H1 (cell line): ENCODE results near the gene POLE4. TPM values are rescaled to one million over a fixed set of nuclear protein-coding genes. Genes with fewer than 3 reads are reported as not detected.
A peak's percentile ranks its signal among the peaks of the same experiment; 100 is the strongest.

ENCODE experiments used
- CTCF ChIA-PET: fragments of 300-600 bp; sonication (Branson Sonifier 250); formaldehyde crosslinking; loops from one replicate; lab custom pipeline; 2021; ENCODE audit not compliant: partially characterized antibody; lab: Charles Lee
- POLR2A ChIA-PET: fragments of 300-600 bp; sonication (Branson Sonifier 250); formaldehyde crosslinking; loops from one replicate; lab custom pipeline; 2021; ENCODE audit warnings: inconsistent platforms; ENCODE audit not compliant: partially characterized antibody; lab: Charles Lee
- DNase-seq, 2 experiments: peaks; one replicate each; pipeline versions ENCODE4 v3.0.0 to v3.0.0-alpha.2; 2010 to 2022; ENCODE audit warnings: low spot score in 2 of 2, low read depth in 1 of 2, mixed read lengths in 1 of 2
- FAIRE-seq: peaks from 2 replicates; lab custom pipeline; 2011; peaks lifted over from hg19 to GRCh38; lab: Jason Lieb, UNC
- H2AFZ ChIP-seq: 2 replicates; pipeline ENCODE4 v1.8.1; 2012; ENCODE audit warnings: low read length, inconsistent platforms
- H2AK5ac ChIP-seq: 2 replicates; pipeline ENCODE4 v1.6.1; 2013; ENCODE audit warnings: low read depth, low read length
- H2BK120ac ChIP-seq: replicated peaks from 2 replicates; pipeline ENCODE3; 2013; ENCODE audit warnings: low read depth, low read length, inconsistent platforms
- H2BK12ac ChIP-seq: 2 replicates; pipeline ENCODE4 v1.6.1; 2013; ENCODE audit warnings: low read depth, low read length
- H2BK15ac ChIP-seq: 2 replicates; pipeline ENCODE4 v1.6.1; 2013; ENCODE audit warnings: low read length
- H2BK20ac ChIP-seq: 2 replicates; pipeline ENCODE4 v1.6.1; 2013; ENCODE audit warnings: low read length
- H2BK5ac ChIP-seq: 2 replicates; pipeline ENCODE4 v1.6.1; 2013; ENCODE audit warnings: low read depth, low read length
- H3K14ac ChIP-seq: 2 replicates; pipeline ENCODE4 v1.6.1; 2013; ENCODE audit warnings: inconsistent platforms; ENCODE audit not compliant: insufficient read length
- H3K18ac ChIP-seq: 2 replicates; pipeline ENCODE4 v1.6.1; 2013; ENCODE audit warnings: low read length; ENCODE audit errors: extremely low read depth
- H3K23ac ChIP-seq: 2 replicates; pipeline ENCODE4 v1.6.1; 2013; ENCODE audit warnings: inconsistent platforms; ENCODE audit not compliant: insufficient read length
- H3K23me2 ChIP-seq: 2 replicates; pipeline ENCODE4 v1.6.1; 2013; ENCODE audit warnings: low read depth, low read length
- H3K27ac ChIP-seq: 2 replicates; pipeline ENCODE4 v1.6.1; 2011; ENCODE audit warnings: low read depth, low read length, inconsistent platforms
- H3K27me3 ChIP-seq, 4 experiments: replicated peaks in 1 of 4; 1 replicate in 1 of 4; 2 replicates in 3 of 4; pipeline versions ENCODE4 v1.6.1 to v1.8.1; 2011 to 2013; ENCODE audit warnings: low read length in 3 of 4, mild to moderate bottlenecking in 3 of 4, inconsistent platforms in 2 of 4, mixed read lengths in 2 of 4, moderate library complexity in 1 of 4; ENCODE audit not compliant: control insufficient read depth in 3 of 4, insufficient read depth in 3 of 4; ENCODE audit errors: extremely low read depth in 1 of 4
- H3K36me3 ChIP-seq, 4 experiments: 2 replicates each; pipeline versions ENCODE4 v1.6.1 to v1.8.1; 2011 to 2013; ENCODE audit warnings: mild to moderate bottlenecking in 4 of 4, low read length in 3 of 4, moderate library complexity in 2 of 4, control low read depth in 1 of 4, inconsistent platforms in 1 of 4; ENCODE audit not compliant: insufficient read depth in 4 of 4, control insufficient read depth in 2 of 4
- H3K4ac ChIP-seq: replicated peaks from 2 replicates; pipeline ENCODE3; 2013; ENCODE audit warnings: low read length, low read depth, mixed read lengths, inconsistent platforms; ENCODE audit not compliant: insufficient read length
- H3K4me1 ChIP-seq, 4 experiments: replicated peaks in 1 of 4; 1 replicate in 1 of 4; 2 replicates in 3 of 4; pipeline versions ENCODE4 v1.6.1 to v1.8.1; 2011 to 2013; ENCODE audit warnings: low read length in 3 of 4, inconsistent platforms in 2 of 4, mixed read lengths in 1 of 4; ENCODE audit not compliant: insufficient read depth in 4 of 4, control insufficient read depth in 3 of 4
- H3K4me2 ChIP-seq, 2 experiments: 2 replicates each; pipeline versions ENCODE4 v1.6.1 to v1.8.1; 2011 to 2013; ENCODE audit warnings: low read depth in 2 of 2, low read length in 2 of 2, control low read depth in 1 of 2, inconsistent platforms in 1 of 2, mild to moderate bottlenecking in 1 of 2; ENCODE audit not compliant: insufficient read depth in 1 of 2
- H3K4me3 ChIP-seq, 4 experiments: fragments of 200-600, 300-600 bp in 1 of 4; sonication (generic), shearing (Covaris generic), sonication (Bioruptor Twin) in 1 of 4; 2 replicates each; pipeline versions ENCODE4 v1.5.1 to v1.8.1; 2011 to 2016; ENCODE audit warnings: low read length in 4 of 4, low read depth in 3 of 4, control low read depth in 2 of 4, inconsistent platforms in 2 of 4, mild to moderate bottlenecking in 2 of 4, mixed read lengths in 1 of 4, moderate library complexity in 1 of 4; ENCODE audit not compliant: insufficient read depth in 2 of 4; ENCODE audit errors: extremely low read depth in 1 of 4
- H3K56ac ChIP-seq: replicated peaks from 2 replicates; pipeline ENCODE3; 2013; ENCODE audit warnings: low read depth, mild to moderate bottlenecking, mixed read lengths, low read length, inconsistent platforms; ENCODE audit not compliant: insufficient read length
- H3K79me1 ChIP-seq: 2 replicates; pipeline ENCODE4 v1.6.1; 2013; ENCODE audit warnings: low read depth, low read length, control low read depth
- H3K79me2 ChIP-seq, 2 experiments: 2 replicates each; pipeline versions ENCODE4 v1.6.1 to v1.8.1; 2012 to 2013; ENCODE audit warnings: low read length in 2 of 2, mild to moderate bottlenecking in 2 of 2, inconsistent platforms in 1 of 2; ENCODE audit not compliant: insufficient read depth in 2 of 2, control insufficient read depth in 1 of 2
- H3K9ac ChIP-seq, 4 experiments: replicated peaks in 1 of 4; 1 replicate in 1 of 4; 2 replicates in 3 of 4; pipeline versions ENCODE4 v1.6.1 to v1.8.1; 2011 to 2013; ENCODE audit warnings: low read depth in 3 of 4, low read length in 3 of 4, control low read depth in 2 of 4, mild to moderate bottlenecking in 2 of 4, moderate library complexity in 2 of 4, inconsistent platforms in 1 of 4; ENCODE audit errors: extremely low read depth in 1 of 4
- H3K9me3 ChIP-seq, 2 experiments: 2 replicates each; pipeline versions ENCODE4 v1.6.1 to v1.8.1; 2012 to 2013; ENCODE audit warnings: mild to moderate bottlenecking in 2 of 2, moderate library complexity in 2 of 2, control low read depth in 1 of 2, inconsistent platforms in 1 of 2, low read depth in 1 of 2, low read length in 1 of 2, mixed read lengths in 1 of 2; ENCODE audit not compliant: insufficient read depth in 2 of 2
- H4K20me1 ChIP-seq, 2 experiments: replicated peaks in 1 of 2; 2 replicates each; pipeline versions ENCODE3 to v1.8.1; 2011 to 2013; ENCODE audit warnings: inconsistent platforms in 2 of 2, low read length in 2 of 2, mild to moderate bottlenecking in 1 of 2; ENCODE audit not compliant: insufficient read depth in 2 of 2, control insufficient read depth in 1 of 2
- H4K5ac ChIP-seq: 2 replicates; pipeline ENCODE4 v1.6.1; 2013; ENCODE audit warnings: low read length, low read depth, mixed read lengths, inconsistent platforms; ENCODE audit not compliant: insufficient read length
- H4K8ac ChIP-seq: 2 replicates; pipeline ENCODE4 v1.8.0; 2013; ENCODE audit warnings: mild to moderate bottlenecking, moderate library complexity, low read length, inconsistent platforms; ENCODE audit not compliant: insufficient read depth; ENCODE audit errors: extremely low read depth
- H4K91ac ChIP-seq: replicated peaks from 2 replicates; pipeline ENCODE3; 2013; ENCODE audit warnings: low read length, mixed read lengths, inconsistent platforms; ENCODE audit not compliant: insufficient read length
- ASH2L ChIP-seq: fragments of 200-600, 300-600 bp; sonication (generic); IDR thresholded peaks from one replicate; pipeline ENCODE4 v1.7.1; 2017; ENCODE audit warnings: low read length
- RXRA ChIP-seq: IDR thresholded peaks from 2 replicates; pipeline ENCODE4 v1.6.1; 2011; ENCODE audit warnings: low read depth, mild to moderate bottlenecking, low read length, moderate library complexity; ENCODE audit not compliant: insufficient read depth
- TAF7 ChIP-seq: optimal IDR thresholded peaks from 2 replicates; pipeline ENCODE3; 2011; ENCODE audit warnings: low read depth, mild to moderate bottlenecking, inconsistent platforms, low read length, moderate library complexity, borderline replicate concordance
- ZNF274 ChIP-seq: IDR thresholded peaks from 2 replicates; pipeline ENCODE4 v1.7.0; 2012; ENCODE audit warnings: low read length, borderline replicate concordance; ENCODE audit errors: extremely low read depth
- WGBS, 2 experiments: shearing (Covaris generic) in 1 of 2; methylation state at CpG; one replicate each; pipeline versions ENCODE4 v1.1.6 to v1.1.7; 2013 to 2015; ENCODE audit warnings: low lambda C conversion rate in 2 of 2, mixed read lengths in 2 of 2, inconsistent platforms in 1 of 2, low coverage in 1 of 2, missing lambda C conversion rate in 1 of 2; ENCODE audit not compliant: insufficient replicate concordance in 2 of 2, insufficient coverage in 1 of 2, insufficient read length in 1 of 2; ENCODE audit errors: extremely low coverage in 1 of 2, missing lambda C conversion rate in 1 of 2; 5-methylcytosine and 5-hydroxymethylcytosine counted together
- long read RNA-seq, 2 experiments: library from RNA in 1 of 2; library from capped mRNA in 1 of 2; stranded (forward); transcript quantifications; one replicate each; pipeline ENCODE4 v2.0.0, GENCODE V29; 2021; ENCODE audit warnings: inconsistent platforms in 1 of 2
- polyA minus RNA-seq, 3 experiments: library from RNA; depleted of rRNA, polyadenylated mRNA; stranded (reverse); fragments of >200 nt; gene quantifications; 1 replicate in 2 of 3; 2 replicates in 1 of 3; pipeline ENCODE4 v1.2.3, GENCODE V29; 2011
- polyA plus RNA-seq, 7 experiments: library from polyadenylated mRNA; depleted of rRNA in 3 of 7; stranded (reverse) in 5 of 7; unstranded in 2 of 7; fragments of >200 nt in 5 of 7; fragments of 200-250 nt in 2 of 7; gene quantifications; 1 replicate in 5 of 7; 2 replicates in 1 of 7; 4 replicates in 1 of 7; pipeline versions ENCODE4 v1.2.1 to v1.2.3, GENCODE V29; 2011 to 2013; ENCODE audit warnings: missing spikeins in 2 of 7, mixed read lengths in 2 of 7
- total RNA-seq: library from RNA; stranded (reverse); fragmentation: NEBNext Ultra II Directional; extraction: Animal tissue kit (Norgen Biotek cat#: 25700); gene quantifications from 2 replicates; pipeline ENCODE4 v1.2.1, GENCODE V29; 2021
- TF ChIP-seq, protein P1 (sequence below): IDR thresholded peaks from 2 replicates; pipeline ENCODE4 v1.6.1; 2012; ENCODE audit warnings: low read length, inconsistent platforms

The POLE4 gene, protein sequence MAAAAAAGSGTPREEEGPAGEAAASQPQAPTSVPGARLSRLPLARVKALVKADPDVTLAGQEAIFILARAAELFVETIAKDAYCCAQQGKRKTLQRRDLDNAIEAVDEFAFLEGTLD
- total RNA-seq (44.4 and 44.7 TPM in 2 replicates), polyA plus RNA-seq (2011; rRNA removed) (11.5 and 16.7 TPM in 2 replicates), polyA minus RNA-seq (2011; rRNA and poly(A)+ RNA removed) (4.0 and 4.9 TPM in 2 replicates)
- polyA plus RNA-seq (2011; cell fraction: cytosol; rRNA removed) = 15.8 TPM
- 9.2 TPM for polyA plus RNA-seq (2011; cell fraction: nucleus; rRNA removed)
- polyA plus RNA-seq (2012, experiment 1 of 2) = 34.1 to 50.7 TPM (median 41.9 TPM) in 4 replicates
- 58.5 TPM for polyA plus RNA-seq (2012, experiment 2 of 2)
- 17.5 TPM for polyA plus RNA-seq (2013, experiment 1 of 2)
- polyA plus RNA-seq (2013, experiment 2 of 2) = 19.9 TPM
- polyA minus RNA-seq (2011; cell fraction: cytosol; rRNA and poly(A)+ RNA removed) = 12.7 TPM
- polyA minus RNA-seq (2011; cell fraction: nucleus; rRNA and poly(A)+ RNA removed) = 12.6 TPM
- long read RNA-seq, experiment 1, transcript POLE4-205 (4 exons, 1,248 nt) = major isoform, 23 of 26 reads
- long read RNA-seq, experiment 1, partial matches to known transcripts = 2 of 26 reads
- long read RNA-seq, experiment 1, other reads (novel, unspliced or antisense) = 1 of 26 reads
- long read RNA-seq, experiment 2, partial matches to known transcripts = 0 of 3 reads
- long read RNA-seq, experiment 2, other reads (novel, unspliced or antisense) = 0 of 3 reads

DNA sequence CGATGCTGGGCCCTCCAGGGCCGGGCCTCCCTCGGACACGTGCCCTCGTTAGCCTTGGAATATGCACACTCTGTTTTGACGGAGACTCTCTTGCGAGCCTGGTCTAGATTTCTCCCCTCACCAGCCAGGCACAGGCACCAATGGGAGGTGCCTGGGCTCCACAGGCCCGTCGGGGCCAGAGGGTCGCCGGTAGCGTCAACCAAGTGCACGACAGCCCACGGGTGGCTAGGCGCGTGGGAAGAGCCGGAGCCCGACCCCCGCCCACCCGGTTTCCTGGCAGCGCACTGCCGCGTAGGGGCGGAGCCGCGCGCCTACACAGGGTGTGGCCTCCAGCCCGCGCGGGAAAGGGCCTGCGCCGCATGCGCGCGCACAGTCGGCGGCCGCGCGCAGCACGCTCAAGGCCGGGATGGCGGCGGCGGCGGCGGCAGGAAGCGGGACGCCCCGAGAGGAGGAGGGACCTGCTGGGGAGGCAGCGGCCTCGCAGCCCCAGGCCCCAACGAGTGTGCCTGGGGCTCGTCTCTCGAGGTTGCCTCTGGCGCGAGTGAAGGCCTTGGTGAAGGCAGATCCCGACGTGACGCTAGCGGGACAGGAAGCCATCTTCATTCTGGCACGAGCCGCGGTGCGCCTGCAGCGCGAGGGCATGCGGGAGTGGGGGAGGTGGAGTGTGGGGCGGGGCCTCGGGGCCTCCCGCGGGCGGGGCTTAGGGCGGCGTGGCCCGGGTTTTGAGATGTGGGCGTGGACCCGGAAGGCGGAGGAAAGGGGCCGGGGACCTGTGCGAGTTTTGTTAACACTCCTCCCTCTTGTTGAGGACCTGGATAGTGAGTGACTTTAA lies at the start of gene POLE4:
TSS of gene POLE4 (plus strand) at position 370 of the 832 bp plus-strand sequence. CDS start at position 407, 37 bp downstream.
- peaks cover 0 to 17% (median 11%) of the 10 kb centered on the region in 4 experiments; a peak in 6 of 7 replicates for H3K27me3 ChIP-seq
- H3K4me1 ChIP-seq = peaks cover 0 to 3% (median 2%) of the 10 kb centered on the region in 4 experiments; a peak in 3 of 7 replicates
- no peaks in the 10 kb centered on the region for H3K36me3 ChIP-seq
- peak within 1 kb of the TSS; percentile 61 to 69 (median 64) for H3K4me3 ChIP-seq
- 0 out of 2 replicates have a peak within 1 kb of the TSS, but pooled peaks have one; percentile 82 for H2BK15ac ChIP-seq
- peak within 1 kb of the TSS; percentile 99 for H4K8ac ChIP-seq
- H3K4ac ChIP-seq = peak within 1 kb of the TSS; percentile 61
- H2AFZ ChIP-seq = peak within 1 kb of the TSS; percentile 96
- no peak within 1 kb of the TSS for H3K23ac ChIP-seq
- H2BK20ac ChIP-seq = peak within 1 kb of the TSS; percentile 81; the same call in 1 of the 2 replicates
- peak within 1 kb of the TSS; percentile 62 to 93 (median 82) for H3K9ac ChIP-seq
- H3K79me1 ChIP-seq = no peaks in the 10 kb centered on the region
- peak within 1 kb of the TSS; percentile 63 for H2BK5ac ChIP-seq
- peaks cover 2% of the 10 kb centered on the region; the same call in 1 of the 2 replicates for H3K23me2 ChIP-seq
- FAIRE-seq (no peak), DNase-seq (peak; percentile 54 to 95)
- ChIA-PET POLR2A (interaction anchor here (0.9 to 1.9 kb wide), 3 partner anchors 10 to 11 kb away, joined by 3 to 6 read pairs (median 4); no protein-coding TSS in a partner anchor), CTCF (no interaction called here)
- H3K14ac ChIP-seq = no peak within 1 kb of the TSS
- H4K91ac ChIP-seq = peak within 1 kb of the TSS; percentile 95
- 5% methylated on average over 59 of the region's 81 CpGs; no CpG with 5 or more reads in 1 of the 2 experiments for WGBS, 2 experiments
- peak within 1 kb of the TSS; percentile 82 for H4K5ac ChIP-seq
- H2BK12ac ChIP-seq = 0 out of 2 replicates have a peak within 1 kb of the TSS, but pooled peaks have one; percentile 42
- peak within 1 kb of the TSS; percentile 98; the same call in 1 of the 2 replicates for H3K18ac ChIP-seq
- peak within 1 kb of the TSS; percentile 78 for H3K56ac ChIP-seq
- peak within 1 kb of the TSS; percentile 91 for H3K27ac ChIP-seq
- H3K79me2 ChIP-seq = no peaks in the 10 kb centered on the region
- H4K20me1 ChIP-seq = no peaks in the 10 kb centered on the region
- H3K9me3 ChIP-seq = peaks cover 5 to 6% of the 10 kb centered on the region in 2 experiments
- peak within 1 kb of the TSS; percentile 62 to 87 for H3K4me2 ChIP-seq
- no peak within 1 kb of the TSS for H2AK5ac ChIP-seq
- H2BK120ac ChIP-seq = no peak within 1 kb of the TSS
- TF ChIP-seq ASH2L = peak; percentile 94
- peak; percentile 58 for TF ChIP-seq TAF7
- no peak for TF ChIP-seq RXRA
- TF ChIP-seq, protein P1, sequence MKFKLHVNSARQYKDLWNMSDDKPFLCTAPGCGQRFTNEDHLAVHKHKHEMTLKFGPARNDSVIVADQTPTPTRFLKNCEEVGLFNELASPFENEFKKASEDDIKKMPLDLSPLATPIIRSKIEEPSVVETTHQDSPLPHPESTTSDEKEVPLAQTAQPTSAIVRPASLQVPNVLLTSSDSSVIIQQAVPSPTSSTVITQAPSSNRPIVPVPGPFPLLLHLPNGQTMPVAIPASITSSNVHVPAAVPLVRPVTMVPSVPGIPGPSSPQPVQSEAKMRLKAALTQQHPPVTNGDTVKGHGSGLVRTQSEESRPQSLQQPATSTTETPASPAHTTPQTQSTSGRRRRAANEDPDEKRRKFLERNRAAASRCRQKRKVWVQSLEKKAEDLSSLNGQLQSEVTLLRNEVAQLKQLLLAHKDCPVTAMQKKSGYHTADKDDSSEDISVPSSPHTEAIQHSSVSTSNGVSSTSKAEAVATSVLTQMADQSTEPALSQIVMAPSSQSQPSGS = no peak
- TF ChIP-seq ZNF274 = no peak
